Adrenal gland (tissue), 12 donors: ENCODE data around the gene ARHGEF4. TPM values are rescaled to one million over a fixed set of nuclear protein-coding genes. Genes with fewer than 3 reads are reported as not detected.

ENCODE experiments used
- DNase-seq, 7 donors: peaks; one replicate each; pipeline ENCODE4 v3.0.0-alpha.2; 2019 to 2020
- H3K27ac ChIP-seq, 5 donors: fragments of 200-600 bp; sonication (generic) in 4 of 5; 1 replicate in 3 of 5; 2 replicates in 2 of 5; pipeline versions ENCODE4 v1.5.1 to v1.8.0; 2016 to 2020; ENCODE audit warnings: mild to moderate bottlenecking in 1 of 5
- H3K27me3 ChIP-seq: fragments of 200-600 bp; 2 replicates; pipeline ENCODE4 v1.8.0; 2021
- H3K36me3 ChIP-seq, 2 donors: fragments of 200-600 bp; replicated peaks in 1 of 2; 1 replicate in 1 of 2; 2 replicates in 1 of 2; pipeline versions ENCODE4 v1.5.1 to v1.8.0; 2018 to 2022
- H3K4me1 ChIP-seq, 2 donors: fragments of 200-600 bp; replicated peaks in 1 of 2; 1 replicate in 1 of 2; 2 replicates in 1 of 2; pipeline versions ENCODE4 v1.5.1 to v1.8.0; 2018 to 2021
- H3K4me3 ChIP-seq, 4 donors: fragments of 200-600 bp; sonication (generic) in 3 of 4; one replicate each; pipeline ENCODE4 v1.5.1; 2016 to 2018
- H3K9me3 ChIP-seq, 3 donors: fragments of 200-600 bp; sonication (generic) in 1 of 3; replicated peaks in 1 of 3; 1 replicate in 2 of 3; 2 replicates in 1 of 3; pipeline versions ENCODE4 v1.5.1 to v1.8.0; 2016 to 2021
- CTCF ChIP-seq, 6 experiments: fragments of 450-650 bp in 4 of 6; fragments of 200-600 bp in 2 of 6; sonication (generic) in 1 of 6; IDR thresholded peaks; 1 replicate in 5 of 6; 2 replicates in 1 of 6; pipeline versions ENCODE4 v1.5.1 to v1.8.0; 2016 to 2021; ENCODE audit warnings: antibody characterized with exemption in 6 of 6, mild to moderate bottlenecking in 2 of 6, moderate library complexity in 1 of 6
- POLR2A ChIP-seq, 2 donors: fragments of 450-650 bp; IDR thresholded peaks; one replicate each; pipeline ENCODE4 v1.6.1; 2017; ENCODE audit warnings: antibody characterized with exemption in 2 of 2, mild to moderate bottlenecking in 2 of 2, moderate library complexity in 1 of 2
- WGBS, 4 donors: extraction: QIAGEN DNeasy Blood & Tissue Kit in 2 of 4; methylation state at CpG; one replicate each; pipeline versions ENCODE4 v1.1.5 to v1.1.7; 2013 to 2017; 5-methylcytosine and 5-hydroxymethylcytosine counted together
- intact Hi-C, 2 donors: fragments of 100-400 bp; cut with DNase I; formaldehyde crosslinking; loops; one replicate each; pipeline versions ENCODE4 v1.14.1 to v1.15.0; 2022 to 2023
- polyA plus RNA-seq, 3 donors: library from polyadenylated mRNA; stranded (reverse); fragments of 200-250 nt in 2 of 3; fragments of 350-450 nt in 1 of 3; fragmentation: Illumina TruSeq in 1 of 3; extraction: RNeasy Lipid Tissue Mini Kit (QIAGEN cat#74804) in 1 of 3; gene quantifications; one replicate each; pipeline ENCODE4 v1.2.3, GENCODE V29; 2013 to 2014
- total RNA-seq, 9 donors: library from RNA; depleted of rRNA in 4 of 9; stranded (reverse); fragments of >200 nt in 4 of 9; fragments of 120-200 nt in 1 of 9; fragmentation: NEBNext Ultra II Directional in 1 of 9; extraction: Animal tissue kit (Norgen Biotek cat#: 25700) in 1 of 9; gene quantifications; one replicate each; pipeline versions ENCODE4 v1.1.0 to v1.2.4, GENCODE V29; 2013 to 2023
- donor health status: healthy with polysubstance abuse.
- donor health status: Bipolar disorder and iron deficiency.
- donor health status: DM: yes; HTN: yes; CAD: no.
- donor health status: DM: no; HTN: no; CAD: no.
- donor health status: DM: no; HTN: no; CAD: no.
- donor health status: DM: yes; HTN: yes; CAD: no.

Gene ARHGEF4
- total and polyA plus RNA-seq, 12 donors = 0.97 to 40.4 (median 5.1) TPM

GRCh38 chr2:131043199-131044074 is 206.7 kb downstream of the ARHGEF4 start:
- H3K4me3 ChIP-seq = no peak overlapping the region
- intact Hi-C loops = no loop called here
- H3K27ac ChIP-seq = no peak overlapping the region
- TF ChIP-seq CTCF (IDR thresholded peaks at IDR 0.05) (no peak), POLR2A (IDR thresholded peaks at IDR 0.05) (no peak)
- WGBS, 4 donors = 90 to 92% (median 91%) methylated on average over 14 to 18 of the region's 18 CpGs
- peaks cover 0 to 15% of the 10 kb centered on the region in 2 donors for H3K36me3 ChIP-seq
- H3K9me3 ChIP-seq = no peaks in the 10 kb centered on the region
- H3K27me3 ChIP-seq = no peaks in the 10 kb centered on the region
- H3K4me1 ChIP-seq = no peaks in the 10 kb centered on the region
- DNase-seq = peak in 1 of 7 donors; percentile 47

GRCh38 chr2:131044075-131044756 is 207.5 kb downstream of the ARHGEF4 start:
- no peak overlapping the region for H3K27ac ChIP-seq
- H3K27me3 ChIP-seq = no peaks in the 10 kb centered on the region
- no peaks in the 10 kb centered on the region for H3K9me3 ChIP-seq
- TF ChIP-seq POLR2A (IDR thresholded peaks at IDR 0.05) (no peak), CTCF (IDR thresholded peaks at IDR 0.05) (no peak)
- intact Hi-C loops = no loop called here
- DNase-seq = peak in 2 of 7 donors; percentile 13 to 45
- peaks cover 0 to 23% of the 10 kb centered on the region in 2 donors for H3K36me3 ChIP-seq
- WGBS, 4 donors = 92 to 96% (median 93%) methylated on average over 12 to 24 of the region's 24 CpGs
- no peaks in the 10 kb centered on the region for H3K4me1 ChIP-seq
- H3K4me3 ChIP-seq = no peak overlapping the region

- H3K4me3 ChIP-seq = no peak overlapping the region
- H3K4me1 ChIP-seq = no peaks in the 10 kb centered on the region
- intact Hi-C loops = no loop called here
- 91 to 97% (median 95%) methylated on average over 11 of the region's 11 CpGs for WGBS, 4 donors
- no peaks in the 10 kb centered on the region for H3K9me3 ChIP-seq
- H3K27ac ChIP-seq = no peak overlapping the region
- H3K36me3 ChIP-seq = peaks cover 0 to 28% of the 10 kb centered on the region in 2 donors
- peak in 2 of 7 donors; percentile 5 to 38 for DNase-seq
- no peaks in the 10 kb centered on the region for H3K27me3 ChIP-seq
- TF ChIP-seq CTCF (IDR thresholded peaks at IDR 0.05) (no peak), POLR2A (IDR thresholded peaks at IDR 0.05) (no peak)
These were observed 208.0 kb downstream of the ARHGEF4 start for GRCh38 chr2:131044757-131045150.

GRCh38 chr2:131045286-131046027 is 208.7 kb downstream of the ARHGEF4 start:
- DNase-seq = peak in 1 of 7 donors; percentile 48
- Histone ChIP-seq H3K4me3 (no peak overlapping the region), H3K4me1 (no peaks in the 10 kb centered on the region), H3K27ac (no peak overlapping the region), H3K36me3 (peaks cover 0 to 35% of the 10 kb centered on the region in 2 donors), H3K9me3 (no peaks in the 10 kb centered on the region), H3K27me3 (no peaks in the 10 kb centered on the region)
- WGBS, 4 donors = 90 to 97% (median 94%) methylated on average over 5 to 8 of the region's 8 CpGs
- TF ChIP-seq POLR2A (IDR thresholded peaks at IDR 0.05) = no peak
- no peak for TF ChIP-seq CTCF (IDR thresholded peaks at IDR 0.05)
- intact Hi-C loops = no loop called here
